T-helper 2 cell treated with Interferon-gamma antibody and Interleukin-4, amounts not matched to agents 5 μg/mL and 100 μg/mL, for 36 hours (primary cell): ENCODE data around the gene BAZ1B.
"Not testable (repeated sequence)": the region's sequence is repeated elsewhere in the genome, so short reads cannot be mapped to it uniquely, and the experiment has no call there.

Experiments
- DNase-seq: peaks from one replicate; pipeline ENCODE4 v3.0.0; 2021; ENCODE audit warnings: low spot score
- H3K27ac Mint-ChIP-seq: one replicate; pipeline ENCODE4 v1.8.0; 2021; ENCODE audit warnings: mild to moderate bottlenecking, mixed read lengths
- H3K27me3 Mint-ChIP-seq: one replicate; pipeline ENCODE4 v1.8.0; 2021; ENCODE audit warnings: low read depth, mixed read lengths
- H3K36me3 Mint-ChIP-seq: one replicate; pipeline ENCODE4 v1.8.0; 2021; ENCODE audit warnings: low read depth, mixed read lengths
- H3K4me1 Mint-ChIP-seq: one replicate; pipeline ENCODE4 v1.8.0; 2021; ENCODE audit warnings: low read depth, mixed read lengths
- H3K4me3 Mint-ChIP-seq: one replicate; pipeline ENCODE4 v1.8.0; 2022; ENCODE audit warnings: mild to moderate bottlenecking, moderate library complexity, mixed read lengths
- H3K9me3 Mint-ChIP-seq: one replicate; pipeline ENCODE4 v1.8.0; 2021; ENCODE audit warnings: mixed read lengths

The BAZ1B gene, protein sequence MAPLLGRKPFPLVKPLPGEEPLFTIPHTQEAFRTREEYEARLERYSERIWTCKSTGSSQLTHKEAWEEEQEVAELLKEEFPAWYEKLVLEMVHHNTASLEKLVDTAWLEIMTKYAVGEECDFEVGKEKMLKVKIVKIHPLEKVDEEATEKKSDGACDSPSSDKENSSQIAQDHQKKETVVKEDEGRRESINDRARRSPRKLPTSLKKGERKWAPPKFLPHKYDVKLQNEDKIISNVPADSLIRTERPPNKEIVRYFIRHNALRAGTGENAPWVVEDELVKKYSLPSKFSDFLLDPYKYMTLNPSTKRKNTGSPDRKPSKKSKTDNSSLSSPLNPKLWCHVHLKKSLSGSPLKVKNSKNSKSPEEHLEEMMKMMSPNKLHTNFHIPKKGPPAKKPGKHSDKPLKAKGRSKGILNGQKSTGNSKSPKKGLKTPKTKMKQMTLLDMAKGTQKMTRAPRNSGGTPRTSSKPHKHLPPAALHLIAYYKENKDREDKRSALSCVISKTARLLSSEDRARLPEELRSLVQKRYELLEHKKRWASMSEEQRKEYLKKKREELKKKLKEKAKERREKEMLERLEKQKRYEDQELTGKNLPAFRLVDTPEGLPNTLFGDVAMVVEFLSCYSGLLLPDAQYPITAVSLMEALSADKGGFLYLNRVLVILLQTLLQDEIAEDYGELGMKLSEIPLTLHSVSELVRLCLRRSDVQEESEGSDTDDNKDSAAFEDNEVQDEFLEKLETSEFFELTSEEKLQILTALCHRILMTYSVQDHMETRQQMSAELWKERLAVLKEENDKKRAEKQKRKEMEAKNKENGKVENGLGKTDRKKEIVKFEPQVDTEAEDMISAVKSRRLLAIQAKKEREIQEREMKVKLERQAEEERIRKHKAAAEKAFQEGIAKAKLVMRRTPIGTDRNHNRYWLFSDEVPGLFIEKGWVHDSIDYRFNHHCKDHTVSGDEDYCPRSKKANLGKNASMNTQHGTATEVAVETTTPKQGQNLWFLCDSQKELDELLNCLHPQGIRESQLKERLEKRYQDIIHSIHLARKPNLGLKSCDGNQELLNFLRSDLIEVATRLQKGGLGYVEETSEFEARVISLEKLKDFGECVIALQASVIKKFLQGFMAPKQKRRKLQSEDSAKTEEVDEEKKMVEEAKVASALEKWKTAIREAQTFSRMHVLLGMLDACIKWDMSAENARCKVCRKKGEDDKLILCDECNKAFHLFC (N-terminal part only)

DNA sequence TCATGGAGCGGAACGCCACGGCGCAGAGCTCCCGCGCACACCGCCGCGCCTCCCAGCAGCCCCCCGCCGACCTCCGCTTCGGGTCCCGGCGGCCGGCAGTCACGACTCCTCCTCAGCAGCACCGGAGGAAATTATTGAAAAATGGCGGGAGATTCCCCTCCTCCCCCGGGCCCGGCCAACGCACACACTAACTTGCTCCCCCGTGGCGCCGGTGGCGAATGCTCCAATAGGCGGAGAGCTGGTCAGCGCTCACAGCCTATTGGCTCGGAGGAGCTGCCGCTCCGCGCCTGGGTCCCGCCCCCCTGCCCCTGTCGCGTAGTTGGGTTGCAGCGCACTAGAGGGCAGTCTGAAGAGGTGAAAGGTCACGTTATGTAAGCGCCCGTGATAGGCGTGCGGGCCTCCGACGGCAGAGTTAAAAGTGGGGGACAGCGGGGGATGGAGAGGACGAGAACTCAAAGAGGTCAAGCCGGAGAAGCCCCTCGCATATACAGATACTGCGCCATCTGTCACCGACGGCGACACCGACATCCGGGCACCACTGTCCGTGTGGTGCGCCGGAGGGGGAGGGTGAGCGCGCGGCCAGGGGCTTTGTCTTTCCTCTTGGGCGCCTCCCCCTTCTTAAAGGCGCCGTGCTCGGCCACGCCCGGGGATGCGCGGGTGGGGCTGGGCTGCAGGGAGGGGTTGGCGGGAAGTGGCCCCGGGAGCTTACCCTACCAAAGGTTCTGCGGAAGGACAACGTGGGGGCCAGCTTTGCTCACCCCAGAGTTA is at the start of gene BAZ1B:
Gene BAZ1B (minus strand): TSS at position 189 of the 768 bp plus-strand sequence. CDS start 360 bp downstream, outside the sequence.
- DNase-seq: peak; percentile 97
- Mint-ChIP-seq H3K4me1 (peaks cover 56% of the 10 kb centered on the region), H3K27me3 (no peaks in the 10 kb centered on the region), H3K4me3 (peak within 1 kb of the TSS; percentile 97), H3K9me3 (no peaks in the 10 kb centered on the region), H3K36me3 (peaks cover 36% of the 10 kb centered on the region), H3K27ac (peak within 1 kb of the TSS; percentile 99)

DNA sequence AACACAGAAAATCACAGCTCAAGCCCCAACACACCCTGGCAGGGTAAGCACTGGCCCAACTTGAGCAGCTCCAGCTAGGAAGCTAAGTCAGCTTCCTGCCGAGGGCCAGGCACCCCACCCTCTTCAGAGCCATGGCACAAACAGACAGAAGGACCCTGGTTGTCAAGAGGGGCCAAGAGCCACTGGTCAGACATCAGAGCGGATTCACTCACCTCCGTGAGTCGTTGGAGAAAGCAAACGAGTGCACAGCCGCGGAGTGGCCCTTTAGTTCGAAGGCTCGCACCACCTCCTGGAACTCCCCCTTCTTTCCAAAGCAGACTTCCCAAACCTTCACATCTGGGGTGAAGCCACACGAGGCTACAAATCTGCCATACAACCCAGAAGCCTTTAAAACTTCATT is 48.9 kb upstream of the BAZ1B start:
- Mint-ChIP-seq H3K4me3 (no peak overlapping the region), H3K36me3 (peaks cover 46% of the 10 kb centered on the region), H3K27me3 (no peaks in the 10 kb centered on the region), H3K9me3 (no peaks in the 10 kb centered on the region), H3K27ac (no peak overlapping the region), H3K4me1 (peaks cover 18% of the 10 kb centered on the region)
- DNase-seq: no peak

DNA sequence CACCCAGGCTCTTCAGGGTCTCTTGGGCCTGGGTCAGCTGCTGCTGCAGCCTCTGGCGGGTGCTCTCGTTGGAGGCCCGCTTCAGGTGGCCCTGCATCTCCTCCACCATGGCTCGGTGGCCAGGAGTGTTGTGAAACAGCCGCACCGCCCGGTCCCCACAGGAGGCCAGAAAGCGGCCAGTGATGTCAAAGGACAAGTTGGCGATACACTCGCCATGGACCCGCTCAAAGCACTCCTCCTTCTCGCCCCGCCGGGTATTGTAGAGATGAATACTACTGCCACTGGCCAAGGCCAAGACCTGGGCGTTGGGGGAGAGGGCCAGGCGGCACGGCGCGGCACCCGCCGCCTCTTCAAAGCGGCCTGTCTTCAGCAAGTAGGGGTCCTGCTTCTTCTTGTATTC is 48.4 kb upstream of the BAZ1B start:
- no peak overlapping the region for H3K27ac Mint-ChIP-seq
- H3K27me3 Mint-ChIP-seq: no peaks in the 10 kb centered on the region
- H3K36me3 Mint-ChIP-seq: peaks cover 46% of the 10 kb centered on the region
- peaks cover 23% of the 10 kb centered on the region for H3K4me1 Mint-ChIP-seq
- no peak for DNase-seq
- H3K4me3 Mint-ChIP-seq: no peak overlapping the region
- H3K9me3 Mint-ChIP-seq: no peaks in the 10 kb centered on the region

DNA sequence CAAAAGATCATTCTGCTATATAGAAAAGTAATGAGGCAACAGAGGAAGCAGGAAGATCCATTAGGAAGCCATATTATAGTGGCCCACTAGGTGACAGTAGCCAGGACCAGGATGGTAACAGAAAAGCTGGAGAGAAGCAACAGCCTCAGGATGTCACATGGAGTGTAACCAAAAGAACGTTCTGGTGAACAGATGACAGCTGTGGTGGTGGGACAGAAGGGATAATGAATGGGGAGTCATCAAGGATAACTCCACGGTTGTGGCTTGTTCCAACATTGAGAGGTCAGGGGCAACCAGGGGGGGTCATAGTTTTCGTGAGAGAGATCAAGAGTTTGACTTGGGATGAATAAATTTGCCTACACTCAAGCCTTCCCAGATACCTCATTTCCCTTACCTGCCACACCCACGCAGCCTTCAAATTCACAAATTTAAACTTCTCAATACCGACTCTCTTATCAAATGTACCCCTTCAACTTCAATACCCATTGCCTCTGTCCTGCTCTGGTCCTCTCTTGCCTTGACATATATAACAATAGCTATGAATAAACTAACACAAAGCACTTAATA is 47.0 kb upstream of the BAZ1B start:
- DNase-seq: no peak
- H3K4me1 Mint-ChIP-seq: peaks cover 24% of the 10 kb centered on the region
- H3K27me3 Mint-ChIP-seq: no peaks in the 10 kb centered on the region
- no peaks in the 10 kb centered on the region for H3K9me3 Mint-ChIP-seq
- peak overlapping the region; percentile 22 for H3K27ac Mint-ChIP-seq
- H3K36me3 Mint-ChIP-seq: peaks cover 41% of the 10 kb centered on the region
- no peak overlapping the region for H3K4me3 Mint-ChIP-seq

DNA sequence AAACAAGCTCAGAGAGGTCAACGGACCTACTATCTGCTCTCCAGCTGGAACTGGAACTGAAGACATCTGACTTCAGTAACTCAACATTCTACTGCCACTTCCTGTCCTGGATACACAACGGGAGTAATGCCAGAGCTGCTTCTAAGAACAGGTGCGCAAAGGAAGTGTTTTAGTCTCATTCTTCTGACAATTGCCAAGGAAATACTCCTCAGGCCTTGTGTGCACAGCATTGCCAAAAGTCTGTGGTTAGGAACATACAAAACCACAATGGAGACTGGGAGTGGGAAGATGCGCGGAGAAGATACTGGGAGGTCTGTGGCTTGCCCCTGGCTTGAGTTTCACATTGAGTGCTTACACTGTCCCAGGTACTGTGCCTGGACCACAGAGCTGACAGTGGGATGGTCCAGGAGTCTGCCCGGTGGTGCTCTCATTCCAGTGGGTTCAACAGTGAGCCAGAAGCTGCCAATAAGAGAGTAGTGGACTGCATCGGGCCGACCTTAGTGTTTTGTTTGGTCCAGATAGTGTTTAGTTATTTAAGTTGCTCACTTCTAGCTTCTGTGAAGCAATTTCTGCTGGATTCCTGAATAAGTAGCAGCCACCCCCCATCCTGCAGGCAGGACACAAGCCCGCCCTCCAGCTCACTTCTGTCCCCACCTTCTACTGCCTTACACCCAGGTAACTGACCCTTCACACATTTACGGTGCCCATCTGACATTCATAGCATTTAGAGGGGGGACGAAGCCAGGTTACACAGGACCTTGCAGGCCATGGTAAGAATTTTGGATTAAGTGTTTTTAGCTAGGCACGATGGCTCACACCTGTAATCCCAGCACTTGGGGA is 46.0 kb upstream of the BAZ1B start:
- H3K27ac Mint-ChIP-seq: peak overlapping the region; percentile 52
- H3K4me3 Mint-ChIP-seq: no peak overlapping the region
- H3K27me3 Mint-ChIP-seq: no peaks in the 10 kb centered on the region
- H3K36me3 Mint-ChIP-seq: peaks cover 34% of the 10 kb centered on the region
- peaks cover 24% of the 10 kb centered on the region for H3K4me1 Mint-ChIP-seq
- no peak for DNase-seq
- H3K9me3 Mint-ChIP-seq: no peaks in the 10 kb centered on the region

DNA sequence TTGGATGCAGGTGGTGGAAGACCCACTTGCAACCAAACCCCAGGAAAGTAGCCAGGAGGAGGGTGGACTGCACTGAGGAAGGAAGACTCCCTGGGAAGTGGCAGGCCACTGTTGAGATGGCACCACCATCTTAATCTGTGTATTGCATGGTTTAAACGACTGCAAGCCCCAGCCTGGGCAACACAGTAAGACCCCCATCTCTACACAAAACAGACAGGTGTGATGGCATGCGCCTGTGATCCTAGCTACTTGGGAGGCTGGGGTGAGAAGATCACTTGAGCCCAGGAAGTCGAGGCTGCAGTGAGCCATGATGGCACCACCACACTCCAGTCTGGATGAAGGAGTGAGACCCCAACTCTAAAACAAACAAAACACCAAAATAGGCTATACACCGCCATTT is 45.0 kb upstream of the BAZ1B start:
- DNase-seq: no peak
- no peaks in the 10 kb centered on the region for H3K9me3 Mint-ChIP-seq
- H3K27ac Mint-ChIP-seq: no peak overlapping the region
- no peaks in the 10 kb centered on the region for H3K27me3 Mint-ChIP-seq
- peaks cover 24% of the 10 kb centered on the region for H3K4me1 Mint-ChIP-seq
- H3K4me3 Mint-ChIP-seq: no peak overlapping the region
- peaks cover 26% of the 10 kb centered on the region for H3K36me3 Mint-ChIP-seq

DNA sequence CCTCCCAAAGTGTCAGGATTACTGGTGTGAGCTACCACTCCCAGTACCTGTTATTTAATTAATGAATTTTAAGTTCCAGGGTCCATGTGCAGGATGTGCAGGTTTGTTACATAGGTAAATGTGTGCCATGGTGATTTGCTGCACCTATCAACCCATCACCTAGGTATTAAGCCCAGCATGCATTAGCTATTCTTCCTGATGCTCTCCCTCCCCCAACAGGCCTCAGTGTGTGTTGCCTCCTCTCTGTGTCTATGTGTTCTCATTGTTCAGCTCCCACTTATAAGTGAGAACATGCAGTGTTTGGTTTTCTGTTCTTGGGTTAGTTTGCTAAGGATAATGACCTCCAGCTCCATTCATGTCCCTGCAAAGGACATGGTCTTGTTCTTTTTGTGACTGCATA is 44.3 kb upstream of the BAZ1B start:
- peak overlapping the region; percentile 70 for H3K4me3 Mint-ChIP-seq
- peaks cover 24% of the 10 kb centered on the region for H3K4me1 Mint-ChIP-seq
- DNase-seq, H3K27me3 Mint-ChIP-seq, H3K9me3 Mint-ChIP-seq: not testable (repeated sequence)
- H3K36me3 Mint-ChIP-seq: peaks cover 22% of the 10 kb centered on the region
- peak overlapping the region; percentile 43 for H3K27ac Mint-ChIP-seq

DNA sequence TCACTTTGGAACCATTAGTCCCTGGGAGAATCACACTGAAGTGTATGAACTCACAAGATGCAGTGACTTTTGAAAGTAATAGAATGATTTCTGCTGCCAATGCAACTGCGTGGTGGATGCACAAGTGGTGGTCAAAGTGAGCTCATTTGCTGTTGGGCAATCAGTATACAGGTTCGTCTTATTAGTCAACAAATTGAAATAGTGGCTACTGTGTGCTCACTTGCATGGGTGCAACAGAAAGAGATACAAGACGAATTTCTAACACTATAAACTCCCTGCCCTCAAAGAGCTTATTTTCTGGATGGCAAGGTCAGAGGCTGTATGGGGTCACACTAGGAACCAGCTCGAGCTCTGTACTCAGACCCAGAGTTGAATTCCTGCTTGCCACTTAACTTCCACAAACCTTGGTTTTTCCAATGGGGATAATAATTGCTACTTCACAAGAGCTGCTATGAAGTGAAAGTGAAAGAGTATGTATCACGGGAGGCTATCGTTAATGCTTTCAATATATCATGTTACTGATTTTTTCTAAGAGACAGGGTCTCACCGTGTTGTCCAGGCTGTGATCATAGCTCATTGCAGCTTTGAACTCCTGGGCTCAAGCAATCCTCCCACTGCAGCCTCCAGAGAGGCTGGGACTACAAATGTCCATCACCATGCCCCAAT is 43.7 kb upstream of the BAZ1B start:
- no peak for DNase-seq
- H3K4me3 Mint-ChIP-seq: peak overlapping the region; percentile 70
- no peaks in the 10 kb centered on the region for H3K9me3 Mint-ChIP-seq
- peaks cover 16% of the 10 kb centered on the region for H3K36me3 Mint-ChIP-seq
- peaks cover 24% of the 10 kb centered on the region for H3K4me1 Mint-ChIP-seq
- H3K27me3 Mint-ChIP-seq: no peaks in the 10 kb centered on the region
- peak overlapping the region; percentile 43 for H3K27ac Mint-ChIP-seq

DNA sequence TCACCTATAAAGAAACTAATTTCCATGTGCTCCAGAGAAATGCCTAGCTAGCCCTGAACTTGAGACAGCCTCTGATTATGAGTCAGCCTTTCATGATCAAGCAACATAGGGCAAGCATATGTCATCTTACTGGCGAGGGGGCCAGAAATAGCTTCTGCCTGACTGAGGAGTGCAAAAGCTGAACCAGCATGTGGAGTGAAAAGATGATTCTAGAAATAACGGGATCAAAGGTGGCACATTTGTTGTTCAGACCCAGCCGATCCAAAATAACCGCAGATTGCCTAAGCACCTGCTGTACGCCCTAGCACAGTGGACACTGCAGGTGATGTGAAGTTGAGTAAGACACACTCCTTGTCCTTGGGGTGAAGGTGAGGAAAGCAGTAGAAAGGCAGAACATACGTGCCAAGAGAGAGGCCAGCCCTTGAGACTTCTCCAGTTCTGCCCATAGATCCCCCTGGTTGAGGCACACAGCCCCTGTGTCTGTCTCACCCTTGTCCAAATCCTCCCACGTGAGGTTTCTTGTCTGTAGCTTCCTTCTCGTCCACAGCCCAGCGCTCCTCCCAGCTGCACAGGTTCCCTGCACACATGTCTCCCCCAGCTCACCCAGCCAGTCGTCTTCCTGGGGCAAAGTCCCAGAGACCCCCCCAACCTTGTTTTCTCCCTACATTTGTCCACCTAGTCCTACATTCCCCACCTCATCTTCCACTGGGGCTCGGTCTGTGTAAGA is 38.2 kb upstream of the BAZ1B start:
- no peak overlapping the region for H3K4me3 Mint-ChIP-seq
- DNase-seq: no peak

DNA sequence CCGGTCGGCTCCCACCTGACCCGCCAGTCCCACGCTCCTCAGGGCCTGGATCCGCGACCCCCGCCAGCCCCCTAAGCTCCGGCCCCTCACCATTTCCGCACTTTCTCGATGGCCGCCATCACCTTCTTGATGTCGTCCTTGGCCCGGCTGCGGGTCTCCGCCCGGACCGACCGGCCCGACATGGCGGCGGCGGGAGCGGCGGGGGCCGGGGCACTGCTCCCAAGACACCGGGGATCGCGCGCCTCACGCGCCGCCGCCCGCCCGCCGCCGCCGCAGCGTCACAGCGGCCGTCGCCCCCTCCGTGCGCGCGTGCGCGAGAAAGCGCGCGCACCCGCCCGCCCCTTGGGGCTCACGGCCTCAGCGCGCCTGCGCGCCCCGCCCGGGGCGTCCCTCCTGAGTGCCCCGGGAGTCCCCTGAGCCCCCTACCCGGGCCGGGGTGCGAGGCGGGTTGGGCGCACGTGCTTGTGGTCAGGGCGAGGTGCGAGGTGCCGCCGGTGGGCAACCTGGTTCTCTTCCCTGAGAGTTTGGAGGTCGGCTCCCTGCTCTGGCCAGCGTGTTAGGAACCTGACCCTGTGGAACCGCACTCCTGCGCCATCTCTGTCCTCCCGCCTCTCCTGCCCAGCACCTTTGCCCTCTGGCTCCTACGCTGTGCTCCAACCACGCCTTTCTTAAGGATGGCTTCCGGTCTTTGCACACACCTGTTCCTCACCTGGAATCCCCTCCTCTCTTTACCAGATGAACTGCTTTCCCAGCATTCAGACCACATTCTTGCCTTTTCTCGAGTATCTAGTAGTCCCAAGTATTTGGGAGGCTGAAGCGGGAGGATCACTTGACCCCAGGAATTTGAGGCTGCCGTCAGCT is 35.5 kb upstream of the BAZ1B start, which contains the start of gene BCL7B:
Gene BCL7B (minus strand): TSS at position 294 of the 861 bp plus-strand sequence. CDS start 112 bp downstream, at position 182.
- DNase-seq: peak; percentile 82

More for the DNA sequence above, 38.2 kb upstream of the BAZ1B start:
- peaks cover 5% of the 10 kb centered on the region for H3K36me3 Mint-ChIP-seq
- H3K4me1 Mint-ChIP-seq: peaks cover 17% of the 10 kb centered on the region
- no peaks in the 10 kb centered on the region for H3K27me3 Mint-ChIP-seq
- no peaks in the 10 kb centered on the region for H3K9me3 Mint-ChIP-seq
- H3K27ac Mint-ChIP-seq: no peak overlapping the region

DNA sequence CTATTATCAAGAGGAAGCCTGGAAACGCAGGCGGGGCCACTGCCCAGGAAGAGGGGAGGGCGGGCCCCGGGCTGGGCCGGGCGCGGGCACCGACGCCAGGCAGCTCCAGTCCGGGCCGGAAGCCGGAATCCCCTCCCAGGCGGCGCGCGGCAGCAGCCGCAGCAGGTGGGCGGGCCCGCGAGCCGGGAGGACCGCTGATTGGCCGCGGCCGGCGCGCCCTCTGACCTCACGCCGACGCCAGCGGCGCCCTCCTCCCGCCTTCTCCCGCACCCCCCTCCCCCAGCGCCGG is 35.0 kb upstream of the BAZ1B start:
- Mint-ChIP-seq H3K36me3 (peaks cover 21% of the 10 kb centered on the region), H3K4me1 (peaks cover 21% of the 10 kb centered on the region), H3K27me3 (no peaks in the 10 kb centered on the region), H3K4me3 (peak overlapping the region; percentile 91), H3K9me3 (no peaks in the 10 kb centered on the region), H3K27ac (peak overlapping the region; percentile 95)
- DNase-seq: peak; percentile 95

More for the DNA sequence above, 35.5 kb upstream of the BAZ1B start, which contains the start of gene BCL7B:
- peak within 1 kb of the TSS; percentile 98 for H3K27ac Mint-ChIP-seq
- peaks cover 18% of the 10 kb centered on the region for H3K36me3 Mint-ChIP-seq
- no peaks in the 10 kb centered on the region for H3K27me3 Mint-ChIP-seq
- H3K4me3 Mint-ChIP-seq: peak within 1 kb of the TSS; percentile 92
- H3K4me1 Mint-ChIP-seq: peaks cover 21% of the 10 kb centered on the region
- H3K9me3 Mint-ChIP-seq: no peaks in the 10 kb centered on the region
